Heart left ventricle (tissue), 13 donors: ENCODE results near the gene NCAPG2.

Experiments used
- POLR2A ChIP-seq, 2 donors: fragments of 450-650 bp; IDR thresholded peaks; one replicate each; pipeline ENCODE4 v1.6.1; 2017; ENCODE audit warnings: antibody characterized with exemption in 2 of 2, mild to moderate bottlenecking in 2 of 2, moderate library complexity in 2 of 2
- TF ChIP-seq, protein P1 (sequence below), 12 donors: fragments of 200-600 bp; sonication (generic) in 4 of 12; IDR thresholded peaks; one replicate each; pipeline versions ENCODE4 v1.5.0 to v1.8.0; 2018 to 2022; ENCODE audit warnings: antibody characterized with exemption in 12 of 12, mild to moderate bottlenecking in 5 of 12
- donor health status: ischemic (EF 13 %, LVEDD 7.1; RV severe dilation, severe dysfunction).
- donor health status: DM: no; HTN: yes; CAD: no.
- donor health status: DM: no; HTN: no; CAD: no.
- donor health status: ischemic (EF 25% LVEDD 6.9; RV normal size, moderate dysfunction).
- donor health status: ischemic (EF 25% LVEDD 5.7; RV mildly dilated, moderate dysfunction).
- donor health status: ischemic (EF 35%, LVEDD 5.7; RV mildly dilated, moderate dysfunction).
- donor health status: nonischemic (EF 11% LVEDD 7.7; RV severe dilation, severe dysfunction).
- donor health status: DM: yes; HTN: yes; CAD: no.
- donor health status: PGD.
- donor health status: ischemic (EF 29% LVEDD 5.4; RV normal size, mild dysfunction).
- donor health status: nonischemic (EF 23%, LVEDD 6.1; RV moderate dilation, normal function).

DNA sequence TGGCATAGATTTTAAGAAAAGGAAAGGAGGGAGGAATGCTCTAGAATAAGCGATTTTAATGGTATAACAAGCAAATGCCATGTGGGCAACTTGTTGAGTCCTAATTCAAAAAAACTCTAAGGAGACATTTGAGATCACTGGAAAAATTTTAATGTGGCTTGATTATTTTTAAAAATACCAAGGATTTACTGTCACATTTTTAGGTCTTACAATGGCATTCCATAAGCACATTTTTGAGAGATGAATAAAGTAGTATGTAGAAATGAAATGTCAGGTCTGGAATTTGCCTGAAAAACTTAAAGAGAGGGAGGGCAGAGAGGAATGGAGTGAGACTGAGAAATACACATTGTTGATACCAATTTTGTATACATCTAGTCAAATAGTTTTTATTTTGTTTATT, 20.3 kb downstream of the NCAPG2 start:
- TF ChIP-seq, protein P1, sequence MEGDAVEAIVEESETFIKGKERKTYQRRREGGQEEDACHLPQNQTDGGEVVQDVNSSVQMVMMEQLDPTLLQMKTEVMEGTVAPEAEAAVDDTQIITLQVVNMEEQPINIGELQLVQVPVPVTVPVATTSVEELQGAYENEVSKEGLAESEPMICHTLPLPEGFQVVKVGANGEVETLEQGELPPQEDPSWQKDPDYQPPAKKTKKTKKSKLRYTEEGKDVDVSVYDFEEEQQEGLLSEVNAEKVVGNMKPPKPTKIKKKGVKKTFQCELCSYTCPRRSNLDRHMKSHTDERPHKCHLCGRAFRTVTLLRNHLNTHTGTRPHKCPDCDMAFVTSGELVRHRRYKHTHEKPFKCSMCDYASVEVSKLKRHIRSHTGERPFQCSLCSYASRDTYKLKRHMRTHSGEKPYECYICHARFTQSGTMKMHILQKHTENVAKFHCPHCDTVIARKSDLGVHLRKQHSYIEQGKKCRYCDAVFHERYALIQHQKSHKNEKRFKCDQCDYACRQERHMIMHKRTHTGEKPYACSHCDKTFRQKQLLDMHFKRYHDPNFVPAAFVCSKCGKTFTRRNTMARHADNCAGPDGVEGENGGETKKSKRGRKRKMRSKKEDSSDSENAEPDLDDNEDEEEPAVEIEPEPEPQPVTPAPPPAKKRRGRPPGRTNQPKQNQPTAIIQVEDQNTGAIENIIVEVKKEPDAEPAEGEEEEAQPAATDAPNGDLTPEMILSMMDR (IDR thresholded peaks at IDR 0.05) = no peak
- TF ChIP-seq POLR2A (IDR thresholded peaks at IDR 0.05) = no peak
